ENCODE results near the gene PRKN.

DNA sequence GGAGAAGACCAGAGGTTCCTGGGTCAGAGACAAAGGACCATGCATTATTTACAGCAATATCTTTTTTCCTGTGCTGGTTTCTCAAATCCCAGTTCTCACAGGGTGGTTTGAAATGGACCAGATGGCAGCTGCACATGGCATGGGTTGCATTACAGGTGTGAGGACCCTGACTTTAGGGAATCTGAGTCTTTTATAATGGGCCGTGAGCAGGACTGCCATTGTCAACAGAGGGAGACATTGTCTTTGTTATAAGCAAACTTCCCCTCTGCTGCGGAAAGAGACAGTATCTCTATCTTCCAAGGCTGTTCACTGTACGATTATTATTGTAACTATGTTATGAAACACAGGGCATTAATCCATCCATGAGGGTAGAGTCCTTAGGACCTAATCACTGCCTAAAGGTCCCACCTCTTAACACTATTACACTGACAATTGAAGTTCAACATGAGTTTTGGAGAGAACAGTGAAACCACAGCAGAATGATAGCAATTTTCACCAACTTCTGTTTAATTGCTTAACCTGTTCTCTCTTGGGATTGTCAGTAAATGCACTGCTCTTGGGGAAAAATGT is 1297.6 kb downstream of the PRKN start:
- TF ChIP-seq, protein P1, sequence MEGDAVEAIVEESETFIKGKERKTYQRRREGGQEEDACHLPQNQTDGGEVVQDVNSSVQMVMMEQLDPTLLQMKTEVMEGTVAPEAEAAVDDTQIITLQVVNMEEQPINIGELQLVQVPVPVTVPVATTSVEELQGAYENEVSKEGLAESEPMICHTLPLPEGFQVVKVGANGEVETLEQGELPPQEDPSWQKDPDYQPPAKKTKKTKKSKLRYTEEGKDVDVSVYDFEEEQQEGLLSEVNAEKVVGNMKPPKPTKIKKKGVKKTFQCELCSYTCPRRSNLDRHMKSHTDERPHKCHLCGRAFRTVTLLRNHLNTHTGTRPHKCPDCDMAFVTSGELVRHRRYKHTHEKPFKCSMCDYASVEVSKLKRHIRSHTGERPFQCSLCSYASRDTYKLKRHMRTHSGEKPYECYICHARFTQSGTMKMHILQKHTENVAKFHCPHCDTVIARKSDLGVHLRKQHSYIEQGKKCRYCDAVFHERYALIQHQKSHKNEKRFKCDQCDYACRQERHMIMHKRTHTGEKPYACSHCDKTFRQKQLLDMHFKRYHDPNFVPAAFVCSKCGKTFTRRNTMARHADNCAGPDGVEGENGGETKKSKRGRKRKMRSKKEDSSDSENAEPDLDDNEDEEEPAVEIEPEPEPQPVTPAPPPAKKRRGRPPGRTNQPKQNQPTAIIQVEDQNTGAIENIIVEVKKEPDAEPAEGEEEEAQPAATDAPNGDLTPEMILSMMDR (IDR thresholded peaks at IDR 0.05), result no peak
- no peak for TF ChIP-seq EP300 (IDR thresholded peaks at IDR 0.05; ENCODE audit: low read depth)
- TF ChIP-seq POLR2AphosphoS5 (IDR thresholded peaks at IDR 0.05), result no peak
